Glomerular endothelial cell (primary cell): ENCODE results near the gene MAPKAP1. TPM values are rescaled to one million over a fixed set of nuclear protein-coding genes. Genes with fewer than 3 reads are reported as not detected.

Experiments
- DNase-seq: peaks from one replicate; pipeline ENCODE4 v3.0.0-alpha.2; 2011; ENCODE audit warnings: low read depth, low spot score; ENCODE audit errors: extremely low read depth
- total RNA-seq: library from RNA; depleted of rRNA; stranded (reverse); fragments of >200 nt; gene quantifications from 2 replicates; pipeline ENCODE4 v1.2.3, GENCODE V29; 2015

Gene MAPKAP1
- total RNA-seq, result 76.9 and 84.3 TPM in 2 replicates

DNA sequence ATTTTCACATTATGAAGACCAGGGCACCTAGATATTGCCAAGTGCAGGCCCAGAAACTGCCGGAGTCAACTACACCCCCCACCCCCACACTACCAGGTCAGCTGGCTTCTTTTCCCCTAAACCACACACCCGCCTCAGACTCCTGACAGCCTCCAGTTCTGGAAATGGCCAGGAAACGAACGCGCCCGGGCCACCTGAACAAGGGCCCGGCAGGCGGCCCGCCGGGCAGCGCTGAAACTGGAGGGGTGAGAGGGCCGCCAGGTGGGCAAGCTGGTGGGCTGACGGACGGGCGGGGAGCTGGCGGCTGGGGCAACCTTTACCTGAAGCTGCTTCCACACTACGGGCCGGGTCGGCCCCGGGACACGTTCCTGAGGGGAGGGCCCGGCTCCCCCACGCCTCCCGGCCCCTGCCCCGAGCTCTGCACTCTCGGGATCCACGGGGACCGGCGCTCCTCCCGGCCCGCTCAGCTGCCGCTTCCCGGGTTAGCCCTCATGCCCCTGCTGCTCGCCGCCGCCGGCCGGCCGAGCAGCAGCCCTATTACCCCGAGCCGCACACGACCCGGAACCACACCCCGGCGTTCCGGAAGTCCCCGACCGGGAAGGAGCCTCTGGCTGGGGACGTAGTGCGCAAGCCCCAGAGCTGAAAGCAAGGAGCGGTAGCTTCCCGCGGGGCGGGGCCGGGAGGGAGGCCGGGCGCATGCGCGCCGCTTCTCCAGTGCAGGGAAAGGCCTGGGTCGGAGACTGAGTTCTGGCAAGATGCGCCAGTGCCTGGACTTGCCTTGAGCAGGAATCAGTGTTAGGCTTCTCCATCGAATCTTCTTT, at the start of gene MAPKAP1:
TSS of gene MAPKAP1 (minus strand) at position 558 of the 821 bp plus-strand sequence. CDS start 34,634 bp downstream, outside the sequence.
- peak; percentile 64 for DNase-seq

DNA sequence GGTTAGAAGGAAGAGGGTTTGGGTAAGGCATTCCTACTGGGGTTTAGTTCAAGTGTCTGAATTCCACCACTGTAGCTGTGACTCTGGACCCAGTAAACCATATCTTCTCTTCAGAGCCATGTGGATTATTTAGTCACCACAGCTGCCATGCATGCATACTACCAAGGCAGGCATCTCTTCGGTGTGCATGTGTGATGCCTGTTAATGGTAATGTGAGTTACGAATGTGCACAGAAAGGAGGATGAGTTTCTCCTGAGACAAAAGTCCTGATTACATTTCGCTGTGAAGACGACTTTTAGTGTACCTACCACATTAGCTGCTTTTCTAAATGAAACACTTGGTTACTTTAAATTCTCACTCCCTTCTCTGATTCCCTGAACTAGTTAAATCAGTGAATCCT, 49.5 kb upstream of the MAPKAP1 start:
- DNase-seq, result no peak

DNA sequence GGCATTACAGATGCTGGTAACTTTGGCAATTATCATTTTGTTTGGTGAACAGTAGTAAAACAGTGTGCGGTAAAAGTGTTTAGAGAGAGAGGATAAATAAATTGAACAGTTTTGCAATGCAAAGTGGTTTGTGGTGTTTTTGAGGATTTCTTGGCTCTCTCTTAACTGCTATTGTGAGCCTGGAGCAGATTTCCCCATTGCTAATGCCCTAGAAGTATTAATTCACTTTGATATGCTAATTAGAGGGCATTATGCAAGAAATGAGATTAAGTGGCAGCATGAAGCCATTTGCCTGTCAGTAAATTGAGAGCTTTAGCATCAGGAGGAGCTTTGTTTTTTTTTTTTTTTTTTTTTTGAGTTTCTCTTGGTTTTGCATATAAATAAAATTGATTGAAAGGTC, 48.3 kb upstream of the MAPKAP1 start:
- no peak for DNase-seq

DNA sequence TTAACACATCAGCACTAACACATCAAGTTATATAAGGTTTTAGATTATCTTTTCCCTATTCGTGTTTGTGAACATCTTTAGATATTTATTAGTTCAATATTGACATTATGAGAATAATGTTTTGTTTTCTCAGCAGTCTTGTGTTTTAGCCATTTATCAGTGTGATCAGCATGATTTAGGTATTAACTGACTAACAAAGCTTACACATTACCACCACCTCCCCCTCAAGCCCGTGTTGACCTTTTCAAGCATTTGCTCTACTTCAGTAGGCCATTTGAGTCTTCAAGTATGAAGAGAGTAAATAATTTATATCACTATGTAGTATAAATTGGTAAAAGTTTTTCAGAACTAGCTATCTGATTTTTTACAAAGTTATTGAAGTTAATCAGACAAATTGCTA, 47.1 kb upstream of the MAPKAP1 start:
- DNase-seq, result no peak

DNA sequence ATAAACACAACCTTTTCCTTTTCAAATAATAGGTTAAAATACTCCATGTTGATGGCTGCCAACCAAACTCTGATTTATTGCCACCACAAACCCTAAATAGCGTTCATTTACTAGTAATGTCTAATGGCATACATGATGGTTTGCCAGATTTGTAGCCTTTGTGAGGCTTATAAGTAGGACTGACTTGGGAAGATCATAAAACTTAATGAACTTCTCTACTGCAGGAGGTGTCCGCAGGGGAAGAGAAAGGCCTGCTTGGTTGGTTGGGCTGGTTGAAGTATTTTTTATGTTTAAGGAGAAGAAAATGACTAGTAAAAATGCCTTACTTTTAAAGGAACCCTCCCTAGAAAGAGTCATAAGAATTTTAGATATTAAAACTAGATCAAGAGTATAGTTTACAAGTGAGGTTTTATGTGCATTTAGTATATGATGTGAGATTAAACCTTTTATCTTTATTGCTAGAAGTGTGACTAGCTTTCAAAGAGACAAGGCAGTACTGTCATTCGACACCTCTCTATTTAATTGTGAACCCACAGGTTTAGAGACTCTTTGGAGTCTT, 45.1 kb upstream of the MAPKAP1 start:
- no peak for DNase-seq

DNA sequence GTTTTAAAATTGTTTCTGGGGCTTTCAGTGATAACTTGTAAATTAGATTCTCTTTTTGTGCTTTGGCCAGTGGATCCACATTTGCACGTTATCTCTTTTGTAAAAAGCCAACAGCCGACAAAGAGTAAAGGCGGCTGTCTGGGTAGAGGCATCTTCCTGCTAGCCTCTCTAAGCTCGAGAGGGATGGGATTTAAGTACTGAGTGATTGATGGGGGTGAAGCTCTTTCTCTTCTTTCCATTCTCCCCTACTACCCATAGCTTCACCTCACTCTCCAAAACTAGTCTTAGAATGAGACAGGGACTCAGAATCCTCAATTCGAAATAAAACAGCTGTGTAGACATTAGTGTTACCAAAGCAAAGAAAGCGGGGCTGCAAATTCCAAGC, 43.6 kb upstream of the MAPKAP1 start:
- DNase-seq, result no peak

DNA sequence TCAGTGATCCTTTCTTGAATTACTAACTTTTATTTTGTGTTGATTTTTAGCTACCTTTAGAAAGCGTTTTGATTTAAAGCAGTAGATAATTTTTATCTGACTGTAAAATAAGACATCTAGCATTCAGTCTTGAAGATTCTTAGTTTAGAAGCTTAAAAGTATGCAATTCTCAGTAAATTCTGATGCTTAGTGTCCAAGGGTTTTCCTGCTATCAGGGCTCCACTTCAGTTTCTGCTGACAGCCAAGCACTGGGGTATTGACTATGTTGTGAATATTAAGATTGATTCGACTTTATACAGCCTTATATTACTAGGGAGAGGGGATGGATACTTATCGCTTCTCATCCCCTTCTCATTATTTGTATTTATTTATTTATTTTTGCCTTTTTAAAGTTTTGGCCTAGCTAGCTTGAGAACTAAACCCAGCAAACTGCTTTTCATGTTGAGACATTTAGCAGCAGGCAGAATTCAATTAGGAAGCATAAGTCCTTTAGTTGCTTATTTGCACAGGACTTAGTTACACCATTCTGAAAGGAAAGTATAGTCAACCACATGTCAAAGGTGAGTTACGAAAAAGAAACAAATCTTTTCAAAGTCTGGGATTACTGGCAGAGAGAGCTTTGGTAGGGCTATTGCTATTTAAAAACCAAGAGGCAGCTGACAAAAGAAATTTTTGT, 43.1 kb upstream of the MAPKAP1 start:
- no peak for DNase-seq

DNA sequence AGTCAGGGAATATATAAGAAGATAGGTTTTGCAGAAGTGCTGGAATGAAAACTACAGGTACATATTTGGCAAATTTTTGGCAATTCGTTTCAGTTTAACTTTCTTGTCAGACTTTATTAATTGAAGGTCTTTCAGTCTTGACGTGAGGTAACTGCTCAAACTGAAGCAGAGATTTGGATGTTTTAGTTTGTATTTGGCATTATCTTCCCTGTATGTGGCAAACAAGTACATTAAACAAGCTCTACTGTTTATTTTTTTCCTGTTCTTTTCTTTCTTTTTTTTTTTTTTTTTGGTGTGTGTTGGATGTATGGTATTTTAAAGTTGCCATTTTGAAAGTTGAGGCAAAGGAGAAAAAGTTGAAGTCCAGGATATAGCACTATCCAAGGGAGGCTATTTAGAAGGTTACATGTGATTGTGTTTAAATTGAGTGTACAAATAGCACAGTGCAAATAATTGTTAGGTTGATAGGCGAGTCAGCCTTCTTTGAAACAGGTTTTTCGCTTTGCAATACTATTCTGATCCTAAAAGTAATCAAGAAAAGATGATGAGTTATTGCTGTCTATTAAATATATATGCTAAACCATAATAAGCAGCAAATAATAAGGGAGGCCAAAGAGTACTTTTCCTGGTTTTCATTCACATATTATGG, 42.4 kb upstream of the MAPKAP1 start:
- DNase-seq, result no peak

DNA sequence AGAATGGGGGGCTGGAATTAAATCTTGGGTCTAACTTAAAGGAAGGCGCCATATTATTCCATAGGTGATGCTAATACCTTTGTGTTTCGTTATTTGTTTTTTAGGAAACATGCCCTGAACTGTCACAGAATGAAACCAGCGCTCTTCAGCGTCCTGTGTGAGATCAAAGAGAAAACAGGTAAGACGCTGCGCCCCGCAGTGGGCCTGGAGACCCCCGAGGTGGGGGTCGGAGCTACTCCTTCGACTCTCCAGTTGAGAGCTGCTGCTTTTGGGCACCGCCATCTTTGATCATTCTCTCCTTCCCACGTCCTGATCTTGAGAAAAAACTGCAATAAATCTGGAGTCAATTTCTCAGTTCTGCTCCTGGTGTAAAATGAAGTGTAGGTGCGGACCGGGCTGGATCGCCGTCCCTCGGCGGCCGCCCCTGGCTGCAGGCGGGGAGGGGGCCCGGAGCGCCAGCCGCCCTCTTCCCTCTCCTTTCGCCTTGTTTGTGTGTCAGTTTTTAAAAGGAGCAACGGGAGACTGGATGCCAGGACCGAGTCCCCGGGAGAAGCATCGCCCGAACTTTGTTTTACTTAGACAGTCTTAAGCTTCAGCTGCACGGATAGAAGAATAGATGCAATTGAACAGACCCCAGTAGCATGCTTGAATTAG, 41.6 kb upstream of the MAPKAP1 start:
- no peak for DNase-seq

DNA sequence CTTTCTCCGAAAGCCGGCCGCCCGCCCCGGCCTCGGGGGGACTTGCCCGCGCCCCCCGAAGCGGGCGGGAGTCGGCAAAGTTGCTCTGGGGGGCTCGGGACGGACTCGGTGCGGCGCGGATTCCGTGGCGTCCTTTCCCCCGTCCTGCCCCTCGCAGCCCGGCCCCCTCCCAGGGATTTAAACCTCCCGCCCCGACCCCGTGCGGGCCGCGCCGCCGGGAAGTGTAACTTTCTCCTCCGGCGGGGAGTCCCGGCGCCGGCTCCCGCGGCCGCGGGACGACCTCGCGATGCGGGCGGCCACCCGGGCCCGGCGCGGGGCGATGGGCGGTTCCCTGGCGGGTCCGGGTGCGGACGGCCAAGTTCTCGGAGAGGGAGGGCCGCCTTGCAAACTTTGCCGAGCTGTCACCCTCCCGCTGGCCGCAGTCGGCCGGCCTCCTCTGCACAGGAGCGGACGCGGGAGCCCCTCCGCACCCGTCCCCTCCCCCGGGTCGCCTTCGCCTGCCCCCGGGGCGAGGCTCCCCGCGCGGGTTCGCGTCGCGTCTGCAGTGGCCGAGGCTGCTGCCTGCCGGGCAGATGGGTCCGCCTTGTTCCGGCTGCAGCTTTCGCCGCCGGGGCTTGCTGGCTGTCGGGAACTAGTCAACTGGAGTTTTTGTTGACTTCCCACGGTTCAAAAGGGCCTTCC, 40.9 kb upstream of the MAPKAP1 start:
- DNase-seq, result no peak

DNA sequence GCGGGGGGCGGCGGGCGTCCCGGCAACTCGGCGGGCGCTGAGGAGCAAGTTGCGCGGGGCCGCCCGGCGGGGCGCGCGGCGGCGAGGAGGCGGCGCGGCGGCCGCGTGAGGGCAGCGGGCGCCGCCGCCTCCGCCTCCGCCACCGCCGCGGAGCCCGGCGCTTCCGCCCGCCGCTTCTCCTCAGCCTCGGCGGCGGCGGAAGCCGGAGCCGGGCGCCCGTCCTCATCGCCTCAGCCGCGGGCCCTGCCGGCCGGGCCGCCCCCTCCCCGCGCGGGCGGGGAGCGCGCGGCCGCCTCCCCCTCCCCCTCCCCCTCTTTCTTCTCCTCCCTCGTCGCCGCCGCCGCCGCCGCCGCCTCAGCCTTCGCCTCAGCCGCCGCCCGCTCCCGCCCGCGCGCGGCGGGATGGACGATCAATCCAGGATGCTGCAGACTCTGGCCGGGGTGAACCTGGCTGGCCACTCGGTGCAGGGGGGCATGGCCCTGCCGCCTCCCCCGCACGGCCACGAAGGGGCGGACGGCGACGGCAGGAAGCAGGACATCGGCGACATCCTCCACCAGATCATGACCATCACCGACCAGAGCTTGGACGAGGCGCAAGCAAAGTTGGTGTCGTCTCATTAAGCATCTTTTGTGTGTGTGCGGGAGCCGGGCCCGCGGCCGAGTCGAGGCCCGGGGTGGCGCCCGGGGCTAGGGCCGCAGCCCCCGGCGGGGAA, 40.2 kb upstream of the MAPKAP1 start, which contains the start of gene PBX3:
TSS of gene PBX3 (plus strand) at position 321 of the 712 bp plus-strand sequence.
- DNase-seq, result no peak

DNA sequence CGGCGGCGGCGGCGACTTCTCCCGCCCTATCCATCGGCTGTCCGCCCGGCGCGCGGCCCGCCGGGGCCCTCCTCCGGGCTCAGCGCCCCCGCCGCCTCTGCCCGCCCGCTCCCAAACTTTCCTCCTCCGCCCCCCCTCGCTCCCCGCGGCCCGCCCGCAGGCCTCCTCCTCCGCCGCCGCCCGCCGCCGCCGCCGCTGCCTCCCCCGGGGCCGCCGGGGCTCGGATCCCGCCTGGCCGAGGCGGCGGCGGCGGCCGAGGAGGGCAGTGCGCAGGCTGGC, 39.7 kb upstream of the MAPKAP1 start:
- no peak for DNase-seq

DNA sequence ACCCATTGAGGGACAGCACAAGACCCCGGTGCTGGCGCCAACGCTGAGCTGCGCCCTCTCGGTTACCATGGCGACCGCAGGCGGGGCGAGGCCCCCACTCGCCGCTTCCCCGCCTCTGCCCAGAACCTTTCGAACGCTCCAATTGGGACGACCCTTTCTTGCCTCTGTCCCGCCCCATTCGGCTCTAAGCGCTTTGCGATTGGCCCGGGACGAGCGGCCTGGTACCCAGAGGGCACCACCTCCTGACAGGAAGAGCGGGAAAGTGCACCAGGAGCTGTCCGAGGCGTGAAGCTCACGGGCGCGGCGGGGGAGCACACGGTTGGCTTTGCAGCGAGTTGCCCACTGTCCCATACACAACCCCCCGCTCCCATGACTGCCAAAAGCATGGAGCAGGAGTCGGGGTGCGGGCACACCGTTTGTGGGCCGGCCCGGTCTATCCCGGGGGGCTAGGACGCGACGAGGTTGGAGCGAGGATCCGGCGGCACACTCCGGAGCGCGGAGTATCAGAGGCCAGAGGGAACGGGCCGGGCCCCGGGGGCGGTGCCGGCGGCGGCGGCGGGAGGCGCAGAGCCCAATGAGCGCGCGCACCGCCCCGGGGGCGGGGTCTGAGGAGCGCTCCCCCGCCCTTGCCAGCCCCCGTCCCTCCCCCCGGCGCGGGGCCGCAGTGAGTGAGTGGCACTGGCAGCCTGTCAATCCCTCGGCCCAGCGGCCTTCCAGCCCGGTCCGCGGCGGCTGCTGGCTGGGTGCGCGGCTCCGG, 39.2 kb upstream of the MAPKAP1 start:
- DNase-seq, result peak; percentile 54

DNA sequence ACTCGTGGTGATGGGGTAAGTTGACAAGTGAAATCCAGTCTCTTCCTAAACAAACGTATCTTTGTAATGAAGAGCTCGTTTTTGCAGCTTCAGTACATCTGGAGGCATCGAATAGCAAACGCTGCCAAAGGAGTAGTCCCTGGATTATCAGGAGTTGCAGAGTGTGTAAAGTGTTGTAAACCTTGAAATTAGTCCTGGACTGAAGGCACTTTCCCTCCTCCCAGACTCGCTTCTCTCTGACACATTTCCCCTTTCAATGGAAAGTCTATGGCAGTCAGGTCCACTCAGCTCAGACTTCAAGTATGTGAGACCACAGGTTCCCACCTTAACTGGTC, 38.6 kb upstream of the MAPKAP1 start:
- DNase-seq, result no peak

DNA sequence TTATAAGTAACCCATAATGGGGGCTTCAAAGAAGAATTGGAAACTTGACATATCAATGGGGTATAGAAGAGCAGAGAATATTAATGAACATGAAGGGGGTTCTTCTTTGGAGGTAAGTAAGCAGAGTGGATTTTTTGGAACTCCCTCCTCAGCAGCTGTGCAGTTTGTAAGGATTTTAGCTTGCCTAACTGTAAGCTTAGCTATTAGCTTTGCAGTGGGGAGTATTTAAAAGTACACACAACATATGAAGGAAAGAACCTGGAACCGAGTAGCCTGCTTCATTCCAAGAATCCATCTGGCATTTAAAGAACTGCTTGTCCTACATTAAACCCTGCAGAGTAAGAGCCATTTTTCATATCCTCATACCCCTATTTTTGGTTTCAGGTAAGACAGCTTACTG, 38.0 kb upstream of the MAPKAP1 start:
- DNase-seq, result no peak

DNA sequence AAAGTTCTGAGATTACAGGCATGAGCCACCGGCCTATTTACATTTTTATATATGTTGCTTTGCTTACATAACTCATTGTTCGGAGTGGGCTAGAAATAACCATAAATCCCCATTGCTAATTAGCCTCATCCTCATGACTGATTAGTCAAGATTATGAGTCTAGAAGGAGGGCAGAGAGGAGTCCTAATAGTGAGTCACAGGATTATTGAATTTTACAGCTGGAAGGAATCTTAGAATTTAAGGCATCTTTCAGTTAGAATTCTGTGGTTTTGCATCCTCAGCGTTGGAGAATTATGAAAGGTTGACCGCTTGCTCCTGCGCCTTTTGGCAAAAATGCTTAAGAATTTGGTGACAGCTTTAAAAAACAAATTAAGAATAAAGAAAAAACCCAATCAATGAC, 37.6 kb upstream of the MAPKAP1 start:
- no peak for DNase-seq

DNA sequence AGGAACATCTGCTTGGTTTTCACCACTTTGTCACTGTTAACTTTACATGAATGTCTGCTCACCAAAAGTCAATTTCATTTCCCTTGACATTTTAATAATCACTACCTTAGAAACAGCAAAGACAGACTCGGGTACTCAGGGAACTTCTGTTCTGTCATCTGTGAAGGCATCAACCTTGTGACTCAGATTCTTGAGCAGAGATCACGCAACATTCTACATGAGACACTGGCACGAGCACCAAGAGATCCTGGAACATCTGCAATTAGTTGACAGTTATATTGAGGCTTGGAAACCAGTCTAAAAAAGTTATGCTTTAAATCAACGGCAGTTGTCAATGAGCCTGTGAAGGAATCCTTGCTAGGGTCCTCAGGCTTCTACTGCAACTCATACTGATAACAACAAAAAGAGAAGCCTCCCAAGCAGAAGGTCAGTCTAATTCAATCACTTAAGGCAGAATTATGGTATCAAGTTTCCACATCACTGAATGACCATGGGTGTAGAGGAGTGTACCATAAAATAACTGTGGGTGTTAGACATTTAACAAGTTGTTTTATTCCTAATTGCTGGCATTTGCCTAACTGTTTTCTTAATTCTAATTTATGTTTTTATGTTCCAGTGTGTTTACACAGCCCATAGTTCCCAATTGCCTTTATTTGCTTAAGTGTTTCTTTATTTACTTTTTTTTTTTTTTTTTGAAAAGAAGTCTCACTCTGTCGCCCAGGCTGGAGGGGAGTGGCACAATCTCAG, 36.8 kb upstream of the MAPKAP1 start:
- DNase-seq, result no peak

DNA sequence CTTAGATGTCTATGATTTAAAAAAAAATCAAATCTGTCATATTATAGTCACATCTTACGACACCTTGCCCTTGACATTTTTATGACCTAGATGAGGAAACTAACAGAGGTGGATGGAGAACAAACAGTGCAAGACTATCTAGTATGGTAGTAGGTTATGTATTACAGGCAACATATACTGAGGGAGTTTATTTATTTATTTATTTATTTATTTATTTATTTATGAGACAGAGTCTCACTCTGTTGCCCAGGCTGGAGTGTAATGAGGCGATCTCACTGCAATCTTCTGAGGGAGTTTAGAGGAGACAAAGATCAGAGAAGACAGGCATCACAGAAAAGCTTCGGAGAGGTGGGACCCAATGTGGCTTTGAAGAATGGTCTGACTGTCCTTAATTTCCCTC, 35.6 kb upstream of the MAPKAP1 start:
- no peak for DNase-seq

DNA sequence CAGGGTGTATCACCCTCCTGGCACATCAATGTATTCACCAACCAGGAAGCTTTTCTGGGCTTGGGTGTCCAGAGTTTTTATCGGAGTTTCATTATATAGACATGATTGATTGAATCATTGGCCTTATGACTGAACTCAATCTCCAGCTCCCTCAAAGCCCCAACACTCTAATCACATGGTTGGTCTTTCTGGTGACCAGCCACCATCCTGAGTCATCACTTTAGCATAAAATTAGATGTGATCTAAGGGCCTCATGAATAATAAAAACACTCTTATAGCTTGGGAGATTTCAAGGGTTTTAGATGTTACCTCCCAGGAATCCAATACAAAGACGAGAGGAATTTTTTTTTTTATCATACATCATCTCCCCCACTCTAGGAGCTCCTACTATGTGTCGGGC, 32.4 kb upstream of the MAPKAP1 start:
- DNase-seq, result no peak
